IPS-NIHi11 (cell line): ENCODE data around the gene LHFPL3.

Experiments
- DNase-seq: peaks from one replicate; pipeline ENCODE4 v3.0.0; 2012; ENCODE audit warnings: mixed read lengths, low spot score

LHFPL3 gene

DNA sequence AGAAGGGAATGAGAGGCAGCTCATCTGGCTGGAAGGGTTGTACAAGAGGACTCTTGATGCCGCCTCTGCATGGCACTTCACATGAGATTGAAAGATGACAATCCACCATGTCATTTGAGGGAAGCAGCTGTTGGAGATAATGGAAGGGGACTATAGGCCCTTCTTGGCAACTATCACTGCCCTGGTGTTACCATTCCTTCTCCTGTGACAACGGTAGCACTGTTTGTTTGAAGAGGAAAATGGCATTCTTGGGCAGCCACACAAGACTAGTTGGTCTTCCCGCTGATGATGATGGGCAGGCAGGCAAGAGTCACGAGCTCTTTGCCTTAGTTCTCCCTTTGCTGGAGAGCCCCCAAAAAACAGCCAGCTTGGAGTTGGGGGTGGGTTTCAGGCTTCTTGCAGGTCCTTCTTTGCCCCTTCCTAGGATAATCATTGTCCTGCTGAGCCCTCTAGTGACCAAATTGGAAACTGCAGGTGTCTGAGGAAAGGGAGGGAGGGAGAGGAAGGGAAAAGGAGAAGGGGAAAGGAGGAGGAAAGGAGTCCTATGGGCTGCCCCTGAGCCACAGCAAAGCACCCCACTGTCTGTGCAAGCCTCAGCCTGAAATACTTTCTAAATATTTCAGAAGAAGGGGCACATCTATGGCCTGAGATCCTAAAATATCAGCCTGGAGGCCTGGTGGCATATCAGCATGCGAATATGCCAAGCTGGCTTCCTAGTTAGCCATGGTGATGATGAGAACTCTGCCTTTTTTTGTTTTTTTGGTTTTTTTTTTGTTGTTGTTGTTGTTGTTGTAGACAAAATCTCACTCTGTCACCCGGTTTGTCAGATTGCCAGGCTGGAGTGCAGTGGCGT is 520.0 kb downstream of the LHFPL3 start:
- DNase-seq, result peak; percentile 82

DNA sequence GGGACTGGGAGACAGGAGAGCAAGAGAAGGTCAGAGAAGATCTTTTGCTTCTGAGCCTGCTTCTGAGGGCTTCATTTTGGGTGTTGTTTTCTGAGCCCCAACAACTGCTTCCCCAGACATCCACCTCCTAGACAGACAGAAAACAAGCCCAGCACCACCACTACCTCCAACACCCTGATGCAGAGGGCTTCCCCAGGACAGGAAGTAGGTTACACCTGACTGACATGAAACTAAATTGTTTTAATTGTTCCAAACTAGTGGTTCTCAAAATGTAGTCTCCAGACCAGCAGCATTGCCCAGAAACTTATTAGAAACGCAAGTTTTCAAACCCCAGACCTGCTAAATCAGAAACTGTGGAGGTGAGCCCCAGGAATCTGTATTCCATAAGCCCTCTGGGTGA is 522.0 kb downstream of the LHFPL3 start:
- no peak for DNase-seq

DNA sequence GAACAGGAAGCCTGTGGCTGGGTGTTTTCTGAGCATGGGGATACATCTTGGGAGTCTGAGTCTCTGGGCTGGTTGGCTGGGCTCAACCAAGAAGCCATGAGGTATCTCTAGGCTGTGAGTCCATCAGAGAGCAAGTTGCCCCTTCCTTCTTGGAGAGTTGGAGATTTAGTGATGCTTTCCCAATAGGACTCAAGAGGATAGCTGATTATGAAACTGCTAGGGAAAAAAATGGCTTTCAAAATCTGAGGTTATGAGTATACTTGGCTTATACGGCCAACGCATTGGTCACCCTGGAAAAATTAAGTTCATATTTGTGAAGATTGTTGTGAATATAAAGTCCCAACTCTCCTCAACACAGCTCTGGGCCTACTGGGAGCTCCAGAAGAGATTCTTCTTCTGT is 522.9 kb downstream of the LHFPL3 start:
- DNase-seq, result no peak

DNA sequence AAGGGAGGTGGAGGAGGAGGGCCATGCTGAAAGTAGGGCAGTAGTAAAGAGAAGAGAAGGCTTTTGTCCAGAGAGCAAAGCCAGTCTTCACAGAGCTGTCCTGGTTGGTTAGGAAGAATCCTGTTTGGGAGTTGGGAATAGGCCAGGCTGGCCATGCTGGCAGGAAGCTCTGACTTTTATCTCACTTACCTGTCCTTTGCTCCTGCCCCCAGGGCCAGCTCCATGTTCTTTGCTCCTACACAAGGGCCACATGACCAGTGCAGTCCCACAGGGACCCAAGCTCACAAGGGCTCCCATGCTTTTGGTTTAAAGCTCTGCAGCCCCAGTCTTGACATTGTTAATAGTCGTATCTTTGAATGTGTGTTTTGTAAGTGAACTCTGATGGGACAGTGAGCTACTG is 524.0 kb downstream of the LHFPL3 start:
- DNase-seq, result no peak

DNA sequence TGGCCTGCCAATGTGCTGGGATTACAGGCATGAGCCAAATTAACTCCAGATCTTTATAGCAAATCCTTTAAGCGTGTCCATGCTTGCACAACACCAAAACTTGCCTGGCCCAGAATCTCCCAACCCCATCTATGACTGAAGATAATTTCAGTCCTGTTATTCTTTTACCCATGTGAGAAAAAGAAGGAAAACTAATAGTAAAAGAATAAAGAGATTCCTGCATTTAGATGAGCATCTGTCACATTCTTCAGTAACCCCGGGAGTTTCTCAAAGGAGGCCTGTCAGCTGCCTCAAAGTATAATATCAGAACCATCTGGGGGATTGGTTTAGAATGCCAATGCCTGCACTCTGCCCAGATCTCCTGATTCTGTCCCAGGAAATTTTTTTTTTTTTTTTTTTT is 527.5 kb downstream of the LHFPL3 start:
- DNase-seq, result no peak

DNA sequence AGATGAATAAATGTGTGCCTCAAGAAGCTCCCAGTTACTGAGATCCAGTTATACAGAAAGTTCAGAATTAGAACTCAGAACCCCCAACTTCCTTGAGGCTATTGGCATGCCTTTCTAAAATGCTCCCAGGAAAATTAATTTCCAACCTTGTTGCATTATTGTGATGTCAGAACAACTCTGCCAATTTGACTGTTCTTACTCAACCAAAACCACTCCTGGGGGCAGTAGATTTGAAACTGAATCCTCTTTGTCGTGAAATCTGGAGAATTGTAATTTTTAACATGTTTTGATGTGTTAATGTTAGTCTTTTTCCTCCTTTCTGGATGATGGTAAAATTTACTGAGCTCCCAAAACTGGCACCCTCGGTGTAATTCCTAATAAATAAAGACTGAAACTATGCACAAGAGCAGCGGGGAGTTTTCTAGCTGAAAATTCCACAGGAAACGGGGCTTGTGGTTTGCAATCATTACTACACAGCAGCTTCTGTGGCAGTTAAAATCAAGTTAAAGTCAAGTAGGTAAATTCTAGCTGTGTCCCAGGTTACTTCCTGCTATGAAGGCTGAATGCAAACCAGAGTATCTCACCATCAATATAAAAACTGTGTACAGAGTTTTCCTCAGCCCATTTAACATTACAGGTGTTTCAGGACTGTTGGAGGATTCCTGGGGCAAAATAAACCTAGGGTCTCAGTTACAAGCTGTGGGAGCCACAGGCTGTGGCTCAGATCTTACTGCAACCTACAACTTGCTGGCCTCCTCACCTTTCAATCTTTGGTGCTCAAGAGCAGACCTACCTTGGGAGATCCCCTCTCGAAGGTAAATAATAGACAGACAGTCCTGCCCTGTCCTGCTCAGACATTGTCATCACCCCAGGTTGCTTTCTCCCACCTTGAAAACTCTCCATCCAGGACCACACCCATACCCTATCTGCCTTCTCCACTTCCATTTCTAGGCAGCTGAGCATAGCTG is 529.3 kb downstream of the LHFPL3 start:
- DNase-seq, result no peak

DNA sequence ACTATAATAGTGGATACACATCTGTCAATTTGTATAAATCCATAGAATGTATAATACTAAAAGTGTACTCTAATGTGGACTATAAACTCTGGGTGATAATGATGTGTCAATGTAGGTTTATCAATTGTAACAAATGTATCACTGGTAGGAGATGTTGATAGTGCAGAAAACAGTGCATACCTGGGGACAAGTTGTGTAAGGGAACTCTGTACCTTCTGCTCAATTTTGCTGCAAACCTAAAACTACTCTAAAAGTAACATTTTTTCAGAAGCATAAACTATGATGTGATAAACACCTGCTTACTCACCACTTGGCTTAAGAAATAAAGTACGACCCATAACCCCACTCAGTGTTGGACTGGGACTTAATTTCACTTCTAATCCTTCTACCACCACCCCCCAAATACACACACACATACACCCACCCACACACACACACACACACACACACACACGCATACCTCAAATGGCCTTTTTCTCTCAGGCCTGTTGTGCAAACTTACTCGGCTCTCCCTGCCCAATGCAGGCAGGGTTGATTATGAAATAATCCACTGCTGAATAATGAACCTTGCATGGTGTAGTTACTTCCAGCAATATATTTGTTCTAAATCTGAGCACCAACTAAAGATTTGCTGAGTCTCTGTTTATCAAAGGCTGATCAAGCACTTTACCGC is 531.5 kb downstream of the LHFPL3 start:
- DNase-seq, result no peak

DNA sequence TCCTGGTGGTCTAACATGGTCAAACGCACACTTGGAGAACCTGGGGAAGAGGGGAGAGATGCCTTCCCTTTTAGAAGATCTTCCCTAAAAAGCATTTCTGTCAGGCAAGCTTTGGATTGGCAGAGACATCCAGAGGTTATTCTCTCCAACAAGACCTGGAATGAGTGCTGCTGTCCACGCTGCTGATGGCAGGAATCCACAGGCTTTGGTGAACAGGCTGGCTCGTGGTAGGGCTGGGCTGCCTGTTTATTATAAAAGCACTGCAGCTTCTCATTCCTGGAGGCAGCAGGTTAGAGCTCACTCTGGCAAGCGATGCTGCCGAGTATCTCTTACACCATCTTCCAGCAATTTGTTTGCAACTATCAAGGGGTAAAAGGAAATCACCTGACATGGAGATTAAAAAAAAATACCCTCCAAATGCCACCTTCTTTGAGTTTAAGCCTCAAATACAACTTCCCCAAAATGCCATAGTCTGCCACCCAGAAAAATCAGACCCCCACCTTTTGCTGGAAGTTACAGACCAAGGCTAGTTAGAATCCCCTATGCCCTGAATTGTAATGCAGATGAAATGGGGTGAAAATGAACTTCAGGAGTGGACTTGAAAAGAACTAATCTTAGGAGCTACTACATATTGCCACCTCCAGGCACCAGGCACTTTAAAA is 533.5 kb downstream of the LHFPL3 start:
- DNase-seq, result no peak

DNA sequence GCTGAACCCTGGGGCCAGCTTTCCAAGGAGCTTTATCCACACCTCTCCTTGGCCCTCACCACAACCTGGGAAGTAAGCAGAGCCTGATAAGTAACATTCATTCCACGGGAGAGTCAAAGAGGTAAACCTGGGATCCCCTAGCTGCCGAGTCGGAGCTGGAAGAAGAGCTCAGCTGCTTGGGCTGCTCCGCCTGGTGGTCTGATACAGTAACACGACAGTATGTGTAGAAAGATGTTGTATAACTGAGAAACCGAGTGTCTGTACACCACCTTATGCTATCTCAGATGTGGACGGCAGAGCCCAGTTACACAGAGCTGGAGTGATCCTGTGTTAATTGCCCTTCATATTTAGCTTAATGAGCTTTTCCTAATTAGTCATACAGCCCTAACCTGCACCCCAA is 534.3 kb downstream of the LHFPL3 start:
- peak; percentile 60 for DNase-seq

DNA sequence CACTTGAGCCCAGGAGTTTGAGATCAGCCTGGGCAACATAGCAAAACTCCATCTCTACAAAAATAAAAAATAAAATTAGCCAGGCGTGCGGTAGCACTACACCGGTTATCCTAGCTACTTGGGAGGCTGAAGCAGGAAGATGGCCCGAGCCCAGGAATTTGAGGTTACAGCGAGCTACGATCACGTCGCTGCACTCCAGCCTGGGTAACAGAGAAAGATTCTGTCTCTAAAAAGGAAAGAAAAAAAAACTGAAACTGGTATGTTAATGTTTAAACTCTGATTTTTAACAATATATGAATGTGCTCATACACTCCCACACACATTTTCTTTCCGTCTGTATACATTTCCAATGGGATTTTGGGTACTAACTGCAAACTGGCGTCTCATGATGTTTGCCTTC is 545.0 kb downstream of the LHFPL3 start:
- DNase-seq, result no peak

DNA sequence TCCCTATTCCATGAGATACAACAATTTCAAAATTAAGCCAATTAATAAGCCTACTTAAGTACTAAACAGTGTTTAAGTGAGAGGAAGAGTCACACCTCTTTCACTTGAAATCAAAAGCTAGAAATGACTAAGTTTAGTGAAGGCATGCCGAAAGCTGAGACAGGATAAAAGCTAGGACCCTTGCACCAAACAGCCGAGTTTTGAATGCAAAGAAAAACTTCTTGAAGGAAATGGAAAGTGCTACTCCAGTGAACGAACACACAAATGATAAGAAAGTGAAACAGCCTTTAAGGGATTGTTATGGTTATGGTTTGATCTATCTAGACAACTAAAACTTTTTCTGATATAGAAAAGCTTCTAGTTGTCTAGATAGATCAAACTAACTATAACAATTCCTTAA is 550.2 kb downstream of the LHFPL3 start:
- DNase-seq, result no peak

DNA sequence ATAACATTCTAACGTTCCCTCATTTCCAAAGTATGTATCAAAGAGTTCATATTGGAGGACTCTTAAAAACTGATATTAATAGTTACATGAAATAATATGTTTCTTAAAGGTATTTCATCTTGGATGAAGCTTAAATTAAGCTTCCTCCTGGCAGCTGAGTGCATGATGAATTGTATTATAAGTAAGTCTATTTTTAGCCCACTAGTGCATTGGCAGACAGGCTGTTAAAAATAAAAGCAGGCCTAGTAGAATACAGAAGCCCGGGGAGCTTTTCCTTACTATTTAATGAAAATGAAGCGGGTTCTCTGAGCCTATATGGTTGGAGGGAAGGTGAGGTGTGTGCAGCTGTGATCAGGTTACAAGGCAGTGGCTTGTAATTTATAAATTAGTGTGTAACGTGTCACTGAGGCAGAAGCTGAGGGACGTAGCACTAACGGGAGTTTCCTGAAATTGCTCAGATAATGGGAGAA is 554.9 kb downstream of the LHFPL3 start:
- peak; percentile 31 for DNase-seq

DNA sequence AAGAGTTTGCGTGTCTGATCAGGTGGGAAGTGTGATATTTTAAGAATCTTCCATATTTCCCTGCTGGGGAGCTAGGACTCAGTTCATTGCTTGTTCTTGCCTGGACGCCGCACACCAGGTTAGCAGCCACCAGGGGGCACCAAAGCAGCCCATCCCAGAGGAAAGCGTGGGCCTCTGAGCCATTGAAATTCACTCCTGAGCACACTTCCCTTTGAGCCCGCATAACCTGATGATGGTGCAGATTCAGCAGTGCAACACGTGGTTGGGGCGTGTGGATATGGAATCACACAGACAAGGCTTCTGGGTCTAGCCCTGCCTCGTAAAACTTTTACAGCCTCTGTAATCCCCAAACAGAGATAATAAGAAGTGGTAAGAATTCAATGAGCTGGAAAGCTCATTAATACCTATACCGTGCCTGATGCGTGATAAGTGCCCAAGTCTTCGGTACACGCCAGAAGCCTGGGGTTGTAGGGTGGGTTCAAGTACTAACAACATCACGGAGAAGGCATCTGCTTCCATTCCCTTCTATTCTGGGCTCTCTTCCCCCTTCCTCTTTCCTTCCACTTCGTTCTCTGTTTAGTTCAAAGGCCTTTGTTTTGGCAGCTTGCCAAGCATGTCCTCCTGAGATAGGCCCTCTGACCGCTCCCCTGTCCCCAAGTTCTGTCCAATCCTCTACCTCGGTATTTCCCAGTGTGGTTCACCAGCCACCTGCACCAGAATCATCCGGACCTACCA is 555.5 kb downstream of the LHFPL3 start:
- DNase-seq, result peak; percentile 91

DNA sequence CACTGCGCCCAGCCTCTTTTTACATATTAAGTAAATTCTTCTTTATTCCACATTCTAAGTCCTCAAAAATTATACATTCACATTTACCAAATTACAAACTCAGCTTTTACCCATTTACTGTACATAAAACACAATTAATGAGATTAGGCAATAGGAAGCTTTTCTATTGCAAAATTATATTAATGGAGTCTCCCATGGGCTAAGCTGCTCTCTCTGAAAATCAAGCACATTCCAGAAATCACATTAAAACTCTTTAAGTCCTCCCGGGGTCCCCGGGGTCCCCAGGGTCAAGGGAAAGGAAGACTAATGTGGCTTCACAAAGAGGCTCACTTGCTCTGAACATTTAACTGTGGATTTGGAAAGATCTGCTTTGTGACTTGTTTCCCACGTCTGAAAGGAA is 558.2 kb downstream of the LHFPL3 start:
- DNase-seq, result no peak

DNA sequence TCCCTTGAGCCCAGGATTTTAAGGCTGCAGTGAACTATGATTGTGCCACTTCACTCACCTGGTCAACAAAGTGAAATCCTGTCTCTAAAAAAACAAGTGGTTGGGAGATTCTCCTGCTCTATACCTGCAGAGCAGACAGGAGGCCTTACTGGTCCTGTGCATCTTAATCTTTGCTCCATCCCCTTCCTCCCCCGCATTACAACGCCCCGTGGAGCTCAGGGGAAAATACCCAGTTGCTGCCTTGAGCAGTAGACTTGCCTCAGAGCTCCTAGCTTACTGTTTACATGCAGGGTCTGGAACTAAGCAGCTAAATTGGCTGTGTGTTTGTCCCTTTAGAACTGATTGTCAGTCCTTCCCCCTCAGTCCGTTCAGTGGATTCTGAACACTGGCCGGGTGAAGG is 561.8 kb downstream of the LHFPL3 start:
- no peak for DNase-seq

DNA sequence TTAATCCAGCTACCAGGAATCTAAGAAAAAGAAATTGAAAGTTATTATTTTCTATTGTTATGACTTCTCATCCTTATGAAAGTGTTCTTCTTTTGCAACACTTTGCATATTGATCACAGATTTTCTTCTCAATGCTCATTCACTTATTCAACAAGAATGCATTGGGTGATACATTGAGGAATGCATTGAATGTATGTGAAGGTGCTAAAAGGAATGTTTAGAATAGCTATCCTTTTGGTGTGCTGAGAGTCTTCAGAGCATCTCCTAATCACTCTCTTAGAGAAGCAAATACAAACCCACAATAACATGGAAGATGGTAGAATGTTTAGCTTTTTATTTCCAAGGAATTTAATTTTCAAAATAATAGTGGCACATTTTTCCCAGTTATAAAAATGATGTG is 563.5 kb downstream of the LHFPL3 start:
- DNase-seq, result no peak

DNA sequence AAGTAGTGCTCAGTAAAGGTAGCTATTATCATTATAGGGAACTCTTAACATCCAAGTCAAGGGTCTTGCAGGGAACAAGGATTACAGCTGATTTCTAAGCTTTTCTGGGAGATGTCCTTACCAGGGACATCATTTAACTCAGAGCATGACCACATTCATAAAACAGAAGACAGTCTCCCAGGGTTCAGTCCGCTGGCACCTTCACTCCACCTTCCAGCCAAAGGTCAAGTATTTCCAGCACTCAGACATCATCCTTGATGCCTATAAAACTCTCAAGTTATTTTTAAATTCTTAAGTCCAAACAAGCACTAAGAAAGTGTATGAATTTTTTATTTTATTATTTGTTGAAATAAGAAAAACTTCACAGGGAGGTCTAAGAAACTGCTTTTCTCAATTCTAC is 565.9 kb downstream of the LHFPL3 start:
- no peak for DNase-seq

DNA sequence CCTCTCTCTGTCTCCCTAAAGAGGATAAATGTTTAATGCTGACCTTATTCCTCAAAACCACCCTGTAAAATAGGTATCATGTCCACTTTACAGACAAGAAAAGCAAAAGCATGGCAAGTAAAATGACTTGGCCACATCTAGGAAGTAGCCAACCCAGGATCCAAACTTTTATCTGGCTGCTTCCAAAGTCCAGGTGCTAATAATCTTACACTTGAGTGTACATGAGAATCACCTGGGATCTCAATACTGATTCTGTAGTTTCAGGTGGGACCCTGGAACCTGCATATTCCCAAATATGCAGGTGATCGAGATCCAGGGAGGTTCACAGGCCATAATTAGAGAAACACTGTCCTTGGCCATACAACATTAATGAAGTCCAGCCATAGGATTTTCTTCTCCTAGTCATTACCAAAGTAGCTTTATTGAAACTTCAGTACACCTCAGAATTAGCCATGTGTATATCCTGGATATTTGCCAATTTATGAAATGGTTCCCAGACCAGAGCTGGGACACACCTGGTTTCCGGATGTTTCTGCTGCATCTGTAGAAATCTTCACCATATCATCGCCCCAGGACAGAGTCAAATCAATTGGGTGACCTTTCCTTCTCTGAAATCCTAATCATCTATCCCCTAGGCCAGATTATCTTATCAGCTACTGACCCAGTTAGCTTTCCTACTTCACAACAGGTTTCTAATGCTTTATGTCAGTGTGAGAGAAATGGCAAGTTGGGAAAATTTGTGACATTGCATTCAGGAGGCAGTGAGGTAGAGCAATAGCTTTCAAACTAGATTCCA is 566.5 kb downstream of the LHFPL3 start:
- DNase-seq, result no peak

DNA sequence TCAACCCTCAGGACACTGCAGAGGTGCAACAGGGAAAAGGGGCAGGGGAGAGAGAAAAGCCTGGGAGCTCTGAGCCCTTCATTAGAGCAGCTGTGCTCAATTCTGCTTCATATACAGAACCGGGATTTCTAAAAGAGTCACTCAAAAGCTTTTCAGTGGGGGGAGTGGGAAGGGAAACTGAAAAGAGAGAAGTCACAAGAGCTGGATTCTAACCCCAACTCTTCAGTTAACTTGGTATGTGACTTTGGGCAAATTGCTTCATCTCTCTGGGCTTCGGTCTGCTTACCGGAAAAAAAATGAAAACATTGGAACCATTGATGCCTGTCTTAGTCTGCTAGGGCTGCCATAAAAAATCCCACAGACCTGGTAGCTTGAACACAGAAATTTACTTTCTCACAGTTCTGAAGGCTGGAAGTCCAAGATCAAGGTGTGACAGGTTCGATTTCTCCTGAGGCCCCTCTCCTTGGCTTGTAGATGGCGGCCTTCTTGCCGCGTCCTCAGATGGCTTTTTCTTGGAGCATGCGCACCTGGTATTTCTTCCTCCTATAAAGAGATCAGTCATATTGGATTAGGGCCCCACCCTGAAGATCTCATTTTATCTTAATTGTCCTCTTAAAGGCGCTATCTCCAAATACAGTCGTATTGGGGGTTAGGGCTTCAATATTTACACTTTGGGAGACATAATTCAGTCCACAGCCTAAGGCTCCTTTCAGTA is 567.3 kb downstream of the LHFPL3 start:
- no peak for DNase-seq

DNA sequence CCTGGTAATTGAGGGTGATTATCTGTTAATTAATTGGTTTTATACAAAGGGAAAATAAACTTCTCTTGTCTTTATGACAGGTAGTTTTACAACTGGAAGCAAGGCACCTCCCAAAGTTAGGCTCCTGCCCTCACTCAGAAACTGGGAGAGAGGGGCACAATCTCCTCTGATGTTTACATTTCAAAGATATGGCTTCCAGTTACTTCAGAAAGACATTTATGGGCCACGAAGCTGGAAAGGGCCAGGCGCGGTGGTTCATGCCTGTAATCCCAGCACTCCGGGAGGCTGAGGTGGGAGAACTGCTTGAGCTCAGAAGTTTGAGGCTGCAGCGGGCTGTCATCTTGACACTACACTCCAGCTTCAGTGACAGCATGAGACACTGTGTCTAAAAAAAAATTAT is 570.0 kb downstream of the LHFPL3 start:
- no peak for DNase-seq
